ENCODE measurements around the gene TNN. TPM values are rescaled to one million over a fixed set of nuclear protein-coding genes. Genes with fewer than 3 reads are reported as not detected.

TNN gene
- total RNA-seq, 1 experiment from 2014 or later, result 0.11 TPM

DNA sequence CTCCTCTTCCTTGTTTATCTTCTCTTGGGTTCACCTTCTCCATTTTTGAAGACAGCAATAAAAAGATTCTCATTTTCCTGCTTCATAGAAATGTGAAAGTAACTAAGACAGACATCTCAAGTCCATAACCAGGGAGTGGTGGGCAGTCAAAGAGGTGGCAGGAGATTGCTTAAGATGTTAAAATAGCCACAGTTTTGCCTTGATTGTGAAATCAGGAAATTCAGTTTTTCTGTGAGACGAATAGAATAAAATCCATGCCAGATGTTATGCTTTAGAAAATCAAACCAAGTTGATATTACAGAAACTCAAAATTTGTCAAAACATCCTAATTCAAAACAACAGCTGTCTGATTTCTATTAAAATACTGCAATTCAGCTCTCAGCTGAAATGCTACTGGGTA is 57.2 kb downstream of the TNN start:
- no peak overlapping the region for H2AFZ ChIP-seq (ENCODE audit: low read length)
- H2BK5ac ChIP-seq (ENCODE audit: insufficient read length, low read length), result no peak overlapping the region
- H3K56ac ChIP-seq (ENCODE audit: insufficient read length, low read depth, low read length), result no peak overlapping the region
- H3K4me3 Mint-ChIP-seq, result no peak overlapping the region
- H3K18ac ChIP-seq (ENCODE audit: insufficient read length, low read depth, low read length), result no peak overlapping the region
- H2BK15ac ChIP-seq (ENCODE audit: low read depth, low read length), result no peak overlapping the region
- no peaks in the 10 kb centered on the region for H4K20me1 ChIP-seq (ENCODE audit: control insufficient read depth, insufficient read depth, insufficient read length)
- no peaks in the 10 kb centered on the region for H3K23me2 ChIP-seq (ENCODE audit: insufficient read length, low read depth, low read length, poor library complexity, severe bottlenecking)
- H4K8ac ChIP-seq (replicated peaks; ENCODE audit: insufficient read length, low read depth, low read length), result no peak overlapping the region
- H3K27me3 Mint-ChIP-seq (ENCODE audit: low read depth), result no peaks in the 10 kb centered on the region
- H3K27me3 ChIP-seq (ENCODE audit: insufficient read depth, low read length), result no peaks in the 10 kb centered on the region
- H3K27ac Mint-ChIP-seq, result no peak overlapping the region; a peak in 1 of 7 replicates
- no peak overlapping the region for H4K91ac ChIP-seq (ENCODE audit: insufficient read length, low read depth, low read length)
- H2BK120ac ChIP-seq (ENCODE audit: low read depth, low read length, poor library complexity, severe bottlenecking), result no peak overlapping the region
- H2BK12ac ChIP-seq (ENCODE audit: insufficient read length, low read depth, low read length), result no peak overlapping the region
- no peak overlapping the region for H3T11ph ChIP-seq (ENCODE audit: low read length)
- no peak overlapping the region for H3K9ac ChIP-seq (ENCODE audit: extremely low read depth, insufficient read length, low read length)
- H3K27ac ChIP-seq (ENCODE audit: insufficient read length, low read depth, low read length), result no peak overlapping the region
- H3K14ac ChIP-seq (ENCODE audit: insufficient read depth, low read length), result no peak overlapping the region
- no peaks in the 10 kb centered on the region for H3K79me1 ChIP-seq (ENCODE audit: insufficient read depth, low read depth, low read length, poor library complexity, severe bottlenecking)
- no peak overlapping the region for H3K4ac ChIP-seq (ENCODE audit: low read depth, low read length)
- DNase-seq, result no peak
- H3K9me3 Mint-ChIP-seq, result no peaks in the 10 kb centered on the region; a peak in 1 of 5 replicates
- TF ChIP-seq CTCF (conservative IDR thresholded peaks at IDR 0.05), result no peak
- H3K36me3 Mint-ChIP-seq (ENCODE audit: insufficient read depth in 1 of 3, low read depth in 3 of 3), result no peaks in the 10 kb centered on the region; a peak in 2 of 7 replicates
- no peak overlapping the region for H2AK5ac ChIP-seq (ENCODE audit: insufficient read length, low read length)
- H3K9me3 ChIP-seq (ENCODE audit: control insufficient read depth, low read depth, low read length), result no peaks in the 10 kb centered on the region
- H4K5ac ChIP-seq (ENCODE audit: insufficient read length, low read depth, low read length), result no peak overlapping the region
- H3K23ac ChIP-seq (ENCODE audit: insufficient read length, low read depth, low read length), result no peak overlapping the region
- H3K4me2 ChIP-seq (ENCODE audit: insufficient read depth, insufficient read length, low read length), result no peak overlapping the region
- peaks cover 12 to 22% of the 10 kb centered on the region in 2 experiments for H3K4me1 Mint-ChIP-seq
- no peak overlapping the region for H2BK20ac ChIP-seq (ENCODE audit: low read depth, low read length, poor library complexity, severe bottlenecking)
- WGBS (ENCODE audit: extremely low coverage, insufficient read length, low lambda C conversion rate), result no CpG with 5 or more reads among the region's 1 CpG
- H3K4me1 ChIP-seq (ENCODE audit: insufficient read depth, low read length), result peaks cover 5% of the 10 kb centered on the region; the same call in 1 of the 2 replicates
- no peaks in the 10 kb centered on the region for H3K79me2 ChIP-seq (ENCODE audit: insufficient read depth, low read length)
